Upper lobe of left lung (tissue), 4 donors: ENCODE results near the gene MOB3C.

Source experiments
- CTCF ChIP-seq, 6 experiments: fragments of 450-650 bp in 4 of 6; fragments of 200-600 bp in 2 of 6; sonication (generic) in 2 of 6; IDR thresholded peaks; one replicate each; pipeline ENCODE4 v1.5.1; 2016 to 2019; ENCODE audit warnings: antibody characterized with exemption in 6 of 6
- POLR2A ChIP-seq, 4 donors: fragments of 450-650 bp; IDR thresholded peaks; one replicate each; pipeline ENCODE4 v1.5.1; 2016 to 2017; ENCODE audit warnings: antibody characterized with exemption in 4 of 4, mild to moderate bottlenecking in 2 of 4

GRCh38 chr1:46615088-46615487 lies 1.5 kb downstream of the MOB3C start:
- TF ChIP-seq CTCF (IDR thresholded peaks at IDR 0.05) (no peak), POLR2A (IDR thresholded peaks at IDR 0.05) (no peak)
